Body of pancreas (tissue), 4 donors: Measurements from ENCODE around the gene CAMTA1.

Source experiments
- CTCF ChIP-seq, 7 experiments: fragments of 450-650 bp in 4 of 7; fragments of 200-600 bp in 3 of 7; sonication (generic) in 3 of 7; IDR thresholded peaks; one replicate each; pipeline ENCODE4 v1.5.1; 2016 to 2019; ENCODE audit warnings: antibody characterized with exemption in 7 of 7
- POLR2A ChIP-seq, 3 donors: fragments of 450-650 bp; IDR thresholded peaks; one replicate each; pipeline ENCODE4 v1.6.1; 2016; ENCODE audit warnings: antibody characterized with exemption in 3 of 3, mild to moderate bottlenecking in 2 of 3

GRCh38 chr1:7089497-7089896, 304.2 kb downstream of the CAMTA1 start:
- TF ChIP-seq CTCF (IDR thresholded peaks at IDR 0.05) (no peak), POLR2A (IDR thresholded peaks at IDR 0.05) (no peak)
